SK-N-SH (cell line): ENCODE data around the gene TNRC6C. TPM values are rescaled to one million over a fixed set of nuclear protein-coding genes. Genes with fewer than 3 reads are reported as not detected.

Source experiments
- CTCF ChIA-PET: fragments of 300-600, 350-600 bp; formaldehyde crosslinking; extraction: SDS; loops from one replicate; lab custom pipeline; 2021; lab: Yijun Ruan, JAX
- POLR2A ChIA-PET: fragments of 350-600 bp; sonication (Branson Sonifier 250); formaldehyde crosslinking; extraction: SDS; loops from one replicate; lab custom pipeline; 2020; ENCODE audit warnings: antibody characterized with exemption, inconsistent platforms; lab: Yijun Ruan, JAX
- DNase-seq: peaks from one replicate; pipeline ENCODE4 v3.0.0; 2012
- H2AFZ ChIP-seq: fragments of 200-600 bp; sonication (generic); 2 replicates; pipeline ENCODE4 v1.8.1; 2016; ENCODE audit warnings: antibody characterized with exemption, mild to moderate bottlenecking, low read depth
- H3F3A ChIP-seq: fragments of 200-600 bp; sonication (generic); replicated peaks from 2 replicates; pipeline ENCODE3; 2016; ENCODE audit warnings: antibody characterized with exemption, mild to moderate bottlenecking; ENCODE audit not compliant: insufficient read depth
- H3K27ac ChIP-seq, 2 experiments: fragments of 200-500 bp in 1 of 2; fragments of 200-600 bp in 1 of 2; sonication (Bioruptor generic) in 1 of 2; sonication (generic), shearing (Covaris generic) in 1 of 2; 2 replicates each; pipeline versions ENCODE4 v1.5.1 to v1.6.1; 2014 to 2016; ENCODE audit warnings: low read depth in 2 of 2, inconsistent platforms in 1 of 2, low read length in 1 of 2, mild to moderate bottlenecking in 1 of 2, mixed read lengths in 1 of 2
- H3K27me3 ChIP-seq: fragments of 200-600 bp; sonication (generic), shearing (Covaris generic); 2 replicates; pipeline ENCODE4 v1.6.1; 2016; ENCODE audit warnings: mixed run types; ENCODE audit not compliant: insufficient read depth
- H3K36me3 ChIP-seq, 2 experiments: fragments of 200-500 bp in 1 of 2; fragments of 200-600 bp in 1 of 2; sonication (Bioruptor generic) in 1 of 2; sonication (generic) in 1 of 2; replicated peaks in 1 of 2; 2 replicates each; pipeline versions ENCODE3 to v1.5.1; 2014 to 2016; ENCODE audit warnings: low read length in 1 of 2, mild to moderate bottlenecking in 1 of 2; ENCODE audit not compliant: insufficient read depth in 2 of 2, control insufficient read depth in 1 of 2
- H3K4me1 ChIP-seq, 2 experiments: fragments of 200-500 bp in 1 of 2; fragments of 200-600 bp in 1 of 2; sonication (Bioruptor generic) in 1 of 2; sonication (generic), shearing (Covaris generic) in 1 of 2; 2 replicates each; pipeline versions ENCODE4 v1.5.1 to v1.6.1; 2014 to 2016; ENCODE audit warnings: low read depth in 1 of 2, low read length in 1 of 2, mixed run types in 1 of 2; ENCODE audit not compliant: insufficient read depth in 2 of 2, control insufficient read depth in 1 of 2
- H3K4me2 ChIP-seq: fragments of 200-600 bp; sonication (generic), shearing (Covaris generic); 2 replicates; pipeline ENCODE4 v1.6.1; 2017; ENCODE audit warnings: mixed run types
- H3K4me3 ChIP-seq, 2 experiments: fragments of 200-500 bp in 1 of 2; fragments of 200-600 bp in 1 of 2; sonication (Bioruptor generic) in 1 of 2; sonication (generic), shearing (Covaris generic) in 1 of 2; 2 replicates each; pipeline versions ENCODE4 v1.5.1 to v1.8.1; 2014 to 2016; ENCODE audit warnings: low read depth in 2 of 2, inconsistent platforms in 1 of 2, low read length in 1 of 2, mild to moderate bottlenecking in 1 of 2, mixed read lengths in 1 of 2, moderate library complexity in 1 of 2
- H3K79me2 ChIP-seq: fragments of 200-600 bp; sonication (generic); 2 replicates; pipeline ENCODE4 v1.8.1; 2017; ENCODE audit warnings: mild to moderate bottlenecking; ENCODE audit not compliant: insufficient read depth
- H3K9ac ChIP-seq: fragments of 200-600 bp; sonication (generic); 2 replicates; pipeline ENCODE4 v1.6.1; 2017; ENCODE audit warnings: mixed run types
- H3K9me2 ChIP-seq: fragments of 200-600 bp; sonication (generic); 2 replicates; pipeline ENCODE4 v1.6.1; 2017; ENCODE audit warnings: mixed run types
- H3K9me3 ChIP-seq: fragments of 200-600 bp; sonication (generic); 2 replicates; pipeline ENCODE4 v1.6.1; 2017; ENCODE audit warnings: mixed run types, mild to moderate bottlenecking, moderate library complexity
- H4K20me1 ChIP-seq: fragments of 200-600 bp; sonication (generic); 2 replicates; pipeline ENCODE4 v1.6.1; 2017; ENCODE audit warnings: mild to moderate bottlenecking, mixed run types; ENCODE audit not compliant: insufficient read depth
- CHD2 ChIP-seq: fragments of 150-350 bp; IDR thresholded peaks from 2 replicates; pipeline ENCODE4 v1.6.1; 2018; ENCODE audit warnings: low read length; ENCODE audit not compliant: partially characterized antibody
- EP300 ChIP-seq, 2 experiments: IDR thresholded peaks; 2 replicates each; pipeline versions ENCODE4 v1.4.0 to v1.6.1; 2012; ENCODE audit warnings: borderline replicate concordance in 1 of 2, low read depth in 1 of 2, low read length in 1 of 2
- FOXJ3 ChIP-seq: sonication (generic); formaldehyde crosslinking; IDR thresholded peaks from 2 replicates; pipeline ENCODE4 v1.5.1; 2020; ENCODE audit warnings: mild to moderate bottlenecking, missing genetic modification reagents
- IRF3 ChIP-seq: fragments of 150-350 bp; IDR thresholded peaks from 2 replicates; pipeline ENCODE4 v1.6.1; 2016; ENCODE audit warnings: mild to moderate bottlenecking, low read depth, low read length
- MAX ChIP-seq: IDR thresholded peaks from 2 replicates; pipeline ENCODE4 v1.4.0; 2012; ENCODE audit warnings: low read depth
- MEF2A ChIP-seq: IDR thresholded peaks from 2 replicates; pipeline ENCODE4 v1.4.0; 2012; ENCODE audit warnings: low read depth, borderline replicate concordance
- NRF1 ChIP-seq: IDR thresholded peaks from 2 replicates; pipeline ENCODE4 v1.6.1; 2012; ENCODE audit warnings: low read depth, mild to moderate bottlenecking, low read length
- RAD21 ChIP-seq: IDR thresholded peaks from 2 replicates; pipeline ENCODE4 v1.6.1; 2012; ENCODE audit warnings: mild to moderate bottlenecking, low read length
- RCOR1 ChIP-seq: fragments of 150-350 bp; IDR thresholded peaks from 2 replicates; pipeline ENCODE4 v1.6.1; 2017; ENCODE audit warnings: antibody characterized with exemption, low read length
- REST ChIP-seq: IDR thresholded peaks from 2 replicates; pipeline ENCODE4 v1.6.1; 2012; ENCODE audit warnings: mild to moderate bottlenecking, low read depth, low read length, moderate library complexity
- SMC3 ChIP-seq: IDR thresholded peaks from 2 replicates; pipeline ENCODE4 v1.6.1; 2012; ENCODE audit warnings: low read depth, low read length, improper control_type of control experiment
- TCF12 ChIP-seq: IDR thresholded peaks from 2 replicates; pipeline ENCODE4 v1.4.0; 2012
- TEAD4 ChIP-seq: IDR thresholded peaks from 2 replicates; pipeline ENCODE4 v1.4.0; 2012; ENCODE audit warnings: mild to moderate bottlenecking, borderline replicate concordance; ENCODE audit not compliant: insufficient read depth
- USF1 ChIP-seq: IDR thresholded peaks from 2 replicates; pipeline ENCODE4 v1.4.0; 2012; ENCODE audit warnings: low read depth, borderline replicate concordance
- YY1 ChIP-seq: IDR thresholded peaks from 2 replicates; pipeline ENCODE4 v1.4.0; 2012; ENCODE audit warnings: low read depth, mild to moderate bottlenecking
- ZBTB33 ChIP-seq: IDR thresholded peaks from 2 replicates; pipeline ENCODE4 v1.4.0; 2012; ENCODE audit warnings: low read depth, borderline replicate concordance
- WGBS: methylation state at CpG from one replicate; pipeline ENCODE4 v1.1.6; 2017; ENCODE audit warnings: low lambda C conversion rate; 5-methylcytosine and 5-hydroxymethylcytosine counted together
- polyA plus RNA-seq, 3 experiments: library from polyadenylated mRNA; depleted of rRNA; stranded (reverse); fragments of >200 nt; gene quantifications; 2 replicates each; pipeline ENCODE4 v1.2.3, GENCODE V29; 2012

The TNRC6C gene
- polyA plus RNA-seq, 1 of the 3 experiments (the other 2 are of a cell fraction), result 2.2 TPM

GRCh38 chr17:77999413-78000173 lies 41.1 kb downstream of the TNRC6C start (continued):
- no peak for TF ChIP-seq ZBTB33
- TF ChIP-seq IRF3, result no peak
- TF ChIP-seq REST, result no peak
- TF ChIP-seq MAX, result no peak
- no peak for TF ChIP-seq RAD21
- TF ChIP-seq FOXJ3 (CRISPR knock-in tag), result no peak
- no peak for TF ChIP-seq USF1

- DNase-seq, result peak; percentile 54
- Histone ChIP-seq H3K4me2 (peak overlapping the region; percentile 43; the same call in 1 of the 2 replicates), H3K4me1 (peaks cover 21 to 38% of the 10 kb centered on the region in 2 experiments), H3F3A (peaks cover 13% of the 10 kb centered on the region), H3K9me2 (no peaks in the 10 kb centered on the region), H4K20me1 (no peaks in the 10 kb centered on the region), H3K27ac (peak overlapping the region; percentile 61 to 69), H2AFZ (no peak overlapping the region), H3K79me2 (peaks cover 21% of the 10 kb centered on the region), H3K4me3 (no peak overlapping the region), H3K27me3 (no peaks in the 10 kb centered on the region), H3K9me3 (no peaks in the 10 kb centered on the region), H3K9ac (no peak overlapping the region), H3K36me3 (peaks cover 10 to 12% of the 10 kb centered on the region in 2 experiments)
- WGBS, result 59% methylated on average over 3 of the region's 3 CpGs
- ChIA-PET CTCF (interaction anchor here (6.7 kb wide), 1 partner anchor 16 kb away, joined by 126 read pairs; no protein-coding TSS in a partner anchor), POLR2A (interaction anchor here (0.9 kb wide), 1 partner anchor 42 kb away, joined by 5 read pairs; the partner anchor contains the start of gene TNRC6C)
- TF ChIP-seq REST, result no peak
- TF ChIP-seq TEAD4, result no peak
- no peak for TF ChIP-seq RCOR1
- no peak for TF ChIP-seq CHD2
- no peak for TF ChIP-seq MEF2A
- 0 out of 4 replicates have a peak, but pooled peaks of 1 of the 2 experiments have one; percentile 28 for TF ChIP-seq EP300 (IDR thresholded peaks at IDR 0.05; ENCODE audit: borderline replicate concordance in 1 of 2, low read depth in 1 of 2, low read length in 1 of 2)
- no peak for TF ChIP-seq SMC3
- no peak for TF ChIP-seq YY1
- TF ChIP-seq TCF12, result peak; percentile 40
- TF ChIP-seq NRF1, result no peak
Measured at GRCh38 chr17:78000341-78000740, 41.8 kb downstream of the TNRC6C start.
